GM12891 (cell line): ENCODE measurements around the gene CARD9.

ENCODE experiments used
- DNase-seq: peaks from one replicate; pipeline ENCODE4 v3.0.0; 2011; ENCODE audit warnings: low spot score; ENCODE audit not compliant: insufficient read length
- FAIRE-seq: peaks from 2 replicates; lab custom pipeline; 2011; peaks lifted over from hg19 to GRCh38; lab: Jason Lieb, UNC
- PAX5 ChIP-seq: IDR thresholded peaks from 2 replicates; pipeline ENCODE4 v1.6.1; 2011; ENCODE audit warnings: low read length, moderate library complexity, mild to moderate bottlenecking; ENCODE audit not compliant: insufficient read depth, severe bottlenecking
- POLR2A ChIP-seq: IDR thresholded peaks from 2 replicates; pipeline ENCODE4 v1.6.1; 2011; ENCODE audit warnings: low read depth, low read length, control low read depth
- POLR2AphosphoS5 ChIP-seq: IDR thresholded peaks from 2 replicates; pipeline ENCODE4 v1.6.1; 2011; ENCODE audit warnings: low read depth, low read length, control low read depth
- POU2F2 ChIP-seq: IDR thresholded peaks from 2 replicates; pipeline ENCODE4 v1.6.1; 2011; ENCODE audit warnings: low read depth, mild to moderate bottlenecking, control low read depth, low read length, moderate library complexity
- SPI1 ChIP-seq: IDR thresholded peaks from 2 replicates; pipeline ENCODE4 v1.6.1; 2011; ENCODE audit warnings: low read depth, low read length, control low read depth
- TAF1 ChIP-seq: IDR thresholded peaks from 2 replicates; pipeline ENCODE4 v1.6.1; 2011; ENCODE audit warnings: low read depth, low read length, control low read depth

Gene CARD9

DNA sequence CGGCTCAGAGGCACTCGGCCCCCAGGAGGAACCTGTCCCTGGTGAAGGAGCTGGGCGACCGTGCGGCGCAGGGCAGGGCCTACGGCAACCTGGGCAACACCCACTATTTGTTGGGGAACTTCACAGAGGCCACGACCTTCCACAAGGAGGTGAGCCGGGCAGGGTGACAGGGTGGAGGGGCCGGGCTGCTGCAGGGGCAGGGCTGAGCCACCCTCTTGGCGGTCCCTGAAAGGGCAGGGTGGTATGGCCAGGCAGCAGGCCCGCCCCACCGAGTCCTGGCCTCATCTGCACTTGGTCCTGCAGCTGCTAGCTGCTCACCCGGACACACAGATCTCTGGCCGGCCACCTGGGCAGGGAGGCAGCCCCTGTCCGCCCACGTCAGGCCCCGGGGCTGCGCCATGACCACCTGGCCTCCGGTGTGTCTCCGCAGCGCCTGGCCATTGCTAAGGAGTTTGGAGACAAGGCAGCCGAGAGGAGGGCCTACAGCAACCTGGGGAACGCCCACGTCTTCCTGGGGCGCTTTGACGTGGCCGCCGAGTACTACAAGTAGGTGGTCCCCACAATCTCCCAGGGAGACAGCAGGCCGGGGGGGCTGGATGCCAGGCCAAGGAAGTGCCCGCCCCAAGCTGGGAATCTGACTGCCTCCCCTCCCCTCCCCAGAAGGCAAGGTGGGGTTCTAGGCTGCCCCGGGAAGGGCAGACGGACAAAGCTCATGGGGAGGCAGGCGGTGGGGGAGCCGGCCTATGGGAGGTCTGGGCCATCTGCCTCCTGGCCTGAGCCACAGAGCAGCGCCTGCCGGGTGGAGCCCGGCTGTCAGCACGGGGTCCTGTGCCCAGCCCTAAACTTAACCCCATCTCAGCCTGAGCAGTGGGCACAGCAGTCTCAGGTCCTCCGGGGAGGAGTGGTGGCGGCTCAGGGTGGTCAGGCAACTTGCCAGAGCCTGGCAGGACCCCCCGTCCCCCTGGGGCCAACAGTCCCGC, 35.8 kb downstream of the CARD9 start:
- DNase-seq (no peak), FAIRE-seq (no peak)
- TF ChIP-seq PAX5 (no peak), POLR2A (no peak), SPI1 (no peak), POLR2AphosphoS5 (no peak), POU2F2 (no peak)

DNA sequence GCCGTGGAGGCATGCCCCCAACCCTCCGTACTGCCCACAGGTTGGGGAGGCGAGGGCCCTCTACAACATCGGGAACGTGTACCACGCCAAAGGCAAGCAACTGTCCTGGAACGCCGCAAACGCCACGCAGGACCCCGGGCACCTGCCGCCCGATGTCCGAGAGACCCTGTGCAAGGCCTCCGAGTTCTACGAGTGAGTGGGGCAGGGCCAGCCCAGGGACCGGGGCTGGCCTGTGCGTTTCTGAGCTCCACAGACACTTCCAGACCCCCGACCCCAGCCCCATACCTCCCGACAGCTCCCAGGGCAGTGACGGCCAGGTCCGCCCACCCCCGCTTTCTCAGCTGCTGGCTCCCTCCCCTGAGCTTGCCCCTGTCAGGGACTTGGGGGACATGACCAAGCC, 36.6 kb downstream of the CARD9 start:
- no peak for DNase-seq

DNA sequence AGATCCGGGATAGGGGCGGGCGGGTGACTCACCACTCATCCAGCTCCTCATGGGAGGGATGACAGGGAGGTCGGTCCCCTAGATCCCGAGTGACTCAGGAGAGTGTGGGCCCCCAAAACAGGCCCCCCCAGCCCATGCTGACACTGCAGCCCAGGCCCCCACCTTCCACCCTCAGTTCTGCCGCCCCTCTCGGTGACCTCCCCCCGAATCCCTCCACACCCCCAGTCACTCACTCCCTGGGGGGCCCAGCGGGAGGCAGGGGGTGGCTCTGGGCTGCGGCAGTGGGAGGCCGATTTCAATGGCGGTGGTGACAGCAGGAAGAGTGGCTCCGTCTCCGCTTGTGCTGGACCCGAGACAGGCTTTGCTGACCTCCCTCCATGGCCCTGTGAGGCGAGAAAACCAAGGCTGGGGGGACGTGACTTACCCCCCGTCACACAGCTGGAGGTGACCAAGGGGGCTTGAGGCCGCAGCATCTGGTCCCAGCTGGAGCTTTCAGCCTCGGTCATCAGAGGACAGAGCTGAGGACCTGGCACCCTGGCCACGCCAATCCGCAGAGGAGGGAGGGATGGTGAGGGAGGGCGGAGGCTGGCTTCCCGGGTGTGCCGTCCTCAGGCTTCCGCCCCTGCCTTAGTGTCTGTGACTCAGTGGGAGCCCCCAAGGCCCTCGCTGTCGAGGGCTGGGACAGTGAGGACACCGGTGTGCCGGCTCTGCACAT, 37.2 kb downstream of the CARD9 start:
- TF ChIP-seq SPI1 = no peak
- no peak for FAIRE-seq
- DNase-seq = no peak

More for the DNA sequence above, 36.6 kb downstream of the CARD9 start:
- no peak for FAIRE-seq
- TF ChIP-seq POLR2AphosphoS5 (no peak), POLR2A (no peak), SPI1 (no peak), TAF1 (no peak), POU2F2 (no peak), PAX5 (no peak)

DNA sequence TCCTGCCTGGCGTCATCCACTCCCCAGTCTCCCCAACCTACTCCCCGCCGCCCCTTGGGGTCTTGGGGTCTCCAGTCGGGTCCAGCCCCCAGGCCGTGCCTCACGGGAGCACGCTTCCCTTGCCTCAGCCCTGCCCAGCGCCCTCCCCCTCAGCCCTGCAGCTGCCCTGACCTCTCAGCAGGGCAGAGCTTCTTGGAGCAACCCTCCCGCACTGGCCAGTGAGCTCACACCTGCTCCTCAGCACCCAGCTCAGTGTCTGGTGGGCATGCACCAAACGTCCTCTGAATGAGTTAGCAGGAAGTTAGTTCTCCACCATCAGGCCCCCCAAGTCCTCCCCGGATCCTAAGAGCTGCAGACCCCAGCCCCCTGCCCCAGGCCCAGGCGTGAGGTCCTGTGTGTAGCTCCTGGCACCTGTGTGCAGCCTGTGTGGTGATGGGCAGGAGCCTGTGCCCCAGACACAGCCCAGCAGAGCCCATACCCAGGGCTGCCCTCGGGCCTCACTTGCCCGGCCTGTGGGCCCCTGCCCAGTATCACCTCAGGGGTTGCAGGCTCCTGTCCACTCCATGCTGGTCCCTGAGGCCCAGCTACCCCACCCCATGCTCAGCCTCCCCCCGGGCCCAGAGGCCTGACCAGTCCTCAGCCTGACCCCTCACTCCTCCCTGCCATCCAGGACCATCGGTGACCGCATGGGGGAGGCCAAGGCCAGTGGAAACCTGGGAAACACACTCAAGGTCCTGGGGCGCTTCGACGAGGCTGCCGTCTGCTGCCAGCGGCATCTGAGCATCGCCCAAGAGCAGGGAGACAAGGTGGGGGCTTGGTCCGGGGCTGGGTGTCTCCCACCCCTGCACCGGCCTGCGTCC, 37.9 kb downstream of the CARD9 start:
- no peak for FAIRE-seq
- no peak for TF ChIP-seq SPI1
- no peak for DNase-seq

DNA sequence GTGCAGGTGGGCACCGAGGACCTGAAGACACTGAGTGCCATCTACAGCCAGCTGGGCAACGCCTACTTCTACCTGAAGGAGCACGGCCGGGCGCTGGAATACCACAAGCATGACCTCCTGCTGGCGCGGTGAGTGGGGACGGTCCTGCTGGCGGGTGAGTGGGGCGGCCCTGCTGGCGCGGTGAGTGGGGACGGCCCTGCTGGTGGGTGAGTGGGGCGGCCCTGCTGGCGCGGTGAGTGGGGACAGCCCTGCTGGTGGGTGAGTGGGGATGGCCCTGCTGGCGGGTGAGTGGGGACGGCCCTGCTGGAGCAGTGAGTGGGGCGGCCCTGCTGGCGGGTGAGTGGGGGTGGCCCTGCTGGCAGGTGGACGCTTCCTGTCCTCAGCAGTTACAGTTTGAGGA, 38.9 kb downstream of the CARD9 start:
- FAIRE-seq = no peak
- DNase-seq = no peak
- TF ChIP-seq POU2F2 = no peak
- TF ChIP-seq TAF1 = no peak
- TF ChIP-seq POLR2AphosphoS5 = no peak
- no peak for TF ChIP-seq PAX5
- TF ChIP-seq POLR2A = no peak
- no peak for TF ChIP-seq SPI1

DNA sequence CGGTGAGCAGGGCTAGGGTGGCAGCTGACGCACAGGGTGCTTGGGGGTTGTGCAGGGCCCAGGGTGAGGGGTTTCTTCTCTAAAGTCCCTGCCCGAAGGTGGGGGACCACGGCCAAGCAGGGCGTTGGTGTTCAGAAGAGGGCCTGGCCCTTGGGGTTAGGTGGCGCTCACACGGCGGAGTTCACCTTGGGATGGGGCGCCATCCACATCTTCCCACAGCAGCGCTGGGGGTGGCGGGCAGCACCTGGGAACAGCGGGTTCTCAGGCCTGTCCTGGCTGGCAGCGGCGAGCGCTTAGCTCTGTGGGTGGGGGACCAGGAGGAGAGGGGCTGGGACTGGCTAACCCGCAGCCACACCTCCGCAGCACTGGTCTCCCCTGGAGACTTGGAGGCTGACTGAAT, 40.0 kb downstream of the CARD9 start:
- FAIRE-seq (no peak), DNase-seq (no peak)
- TF ChIP-seq PAX5 = no peak
- TF ChIP-seq TAF1 = no peak
- no peak for TF ChIP-seq POLR2AphosphoS5
- no peak for TF ChIP-seq SPI1
- TF ChIP-seq POLR2A = no peak
- no peak for TF ChIP-seq POU2F2

DNA sequence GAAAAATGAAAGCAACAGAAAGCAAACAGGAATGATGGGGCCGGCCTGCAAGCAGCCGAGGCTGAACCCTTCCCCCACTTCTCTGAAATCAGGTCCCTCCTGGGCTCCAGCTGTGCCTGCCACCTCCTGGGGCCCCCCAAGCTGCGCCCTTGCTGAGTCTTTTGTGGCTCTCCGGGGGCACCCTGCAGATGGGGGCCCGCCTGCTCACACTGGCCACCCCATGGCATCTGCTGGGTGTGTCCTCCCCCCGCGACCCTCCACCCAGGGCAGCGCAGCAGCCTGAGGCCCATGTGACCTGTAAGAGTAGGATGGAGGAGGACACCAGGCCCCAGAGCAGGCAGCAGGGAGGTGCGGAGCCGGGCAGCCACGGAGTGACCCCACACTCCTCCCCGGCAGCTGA, 40.4 kb downstream of the CARD9 start:
- DNase-seq (no peak), FAIRE-seq (no peak)
- TF ChIP-seq POLR2AphosphoS5 (no peak), POU2F2 (no peak), PAX5 (no peak), POLR2A (no peak), SPI1 (no peak), TAF1 (no peak)

DNA sequence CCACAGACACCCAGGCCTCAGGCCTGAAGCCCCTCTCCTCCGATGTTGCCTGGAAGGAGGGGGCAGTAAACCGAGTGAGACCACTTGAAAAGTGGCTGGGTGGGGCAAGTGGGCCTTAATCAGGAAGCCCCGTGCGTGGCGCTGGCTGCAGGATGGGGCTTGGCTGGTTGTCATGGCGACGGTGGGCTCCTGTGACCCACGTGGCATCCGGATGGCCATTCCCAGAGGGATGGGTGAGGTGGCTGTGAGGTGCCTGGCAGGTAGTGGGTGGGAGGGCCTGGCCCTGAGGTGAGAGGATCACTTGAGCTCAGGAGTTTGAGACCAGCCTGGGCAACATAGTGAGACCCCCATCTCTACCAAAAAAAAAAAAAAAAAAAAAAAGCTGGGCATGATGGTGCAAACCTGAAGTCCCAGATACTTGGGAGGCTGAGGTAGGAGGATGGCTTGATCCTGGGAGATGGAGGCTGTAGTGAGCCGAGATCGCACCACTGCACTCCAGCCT, 40.9 kb downstream of the CARD9 start:
- no peak for FAIRE-seq
- no peak for TF ChIP-seq POLR2AphosphoS5
- no peak for TF ChIP-seq POU2F2
- TF ChIP-seq TAF1 = no peak
- TF ChIP-seq POLR2A = no peak
- no peak for TF ChIP-seq SPI1
- no peak for TF ChIP-seq PAX5
- DNase-seq = no peak
